ENCODE measurements around the gene DNAJC19.

The DNAJC19 gene

GRCh38 chr3:180961087-180961486 lies 28.4 kb downstream of the DNAJC19 start:
- no peak for DNase-seq (ENCODE audit: low spot score)

DNA sequence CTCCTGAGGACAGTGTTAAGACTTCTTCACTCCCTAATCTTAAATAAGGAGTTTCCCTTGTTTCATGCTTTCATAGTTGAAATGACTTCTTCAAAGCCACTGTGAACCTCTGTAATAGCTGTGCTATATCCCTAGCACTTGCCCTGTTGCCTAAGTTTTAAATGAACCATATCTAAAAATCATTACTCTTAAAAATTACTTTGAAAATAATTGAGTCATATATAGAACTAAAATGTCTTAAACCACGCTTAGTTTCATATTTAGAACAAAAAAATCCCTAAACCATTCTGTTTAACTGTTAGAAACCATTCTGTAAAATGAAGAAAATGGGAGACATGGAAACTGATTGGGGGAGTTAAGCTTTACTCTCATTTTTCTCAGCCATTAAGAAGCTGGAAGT lies 29.8 kb downstream of the DNAJC19 start:
- DNase-seq (ENCODE audit: low spot score): no peak

DNA sequence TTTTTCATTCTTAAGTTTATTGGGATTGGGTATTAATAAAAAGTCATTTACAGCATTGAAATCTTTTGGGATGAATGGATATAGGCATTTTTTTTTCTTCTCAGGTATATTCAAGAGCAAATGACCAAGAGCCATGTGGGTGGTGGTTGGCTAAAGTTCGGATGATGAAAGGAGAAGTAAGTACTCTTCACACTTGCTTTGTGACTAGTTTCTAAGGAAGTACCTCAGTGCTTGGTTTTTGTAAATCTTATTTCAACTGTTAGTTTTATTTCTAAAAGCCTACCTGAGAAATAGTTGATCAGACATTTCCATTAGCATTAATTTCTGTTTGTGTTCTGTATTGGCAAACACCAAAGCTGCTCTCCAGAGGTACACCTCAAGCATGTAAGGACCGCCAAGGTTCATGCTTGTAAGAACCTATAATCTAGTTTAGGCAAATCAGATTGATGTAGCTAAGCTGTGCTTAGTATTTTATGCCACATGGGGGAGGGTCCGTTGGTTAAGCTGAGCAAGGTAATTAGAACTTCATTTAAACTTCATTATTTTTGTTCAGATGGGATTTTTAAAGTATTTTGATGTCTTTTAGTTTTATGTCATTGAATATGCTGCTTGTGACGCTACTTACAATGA lies 41.7 kb downstream of the DNAJC19 start:
- no peak for DNase-seq (ENCODE audit: low spot score)

DNA sequence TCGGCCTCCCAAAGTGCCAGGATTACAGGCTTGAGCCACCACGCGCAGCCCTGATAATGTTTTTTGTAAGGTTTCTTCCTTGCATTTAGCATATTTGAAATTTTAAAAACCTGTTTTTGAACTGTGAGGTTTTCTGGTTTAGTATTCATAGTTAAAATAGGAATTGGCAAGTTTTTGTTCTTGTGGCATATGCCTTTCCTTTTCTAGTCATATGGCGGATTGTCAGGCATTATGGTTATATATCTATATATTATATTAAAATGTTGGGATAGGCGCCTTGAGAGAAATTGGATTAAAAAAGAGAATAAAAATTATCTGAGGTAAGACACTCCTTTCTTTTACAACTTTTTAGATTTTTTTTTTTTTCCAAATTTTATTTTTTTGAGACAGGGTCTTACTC lies 48.7 kb downstream of the DNAJC19 start:
- no peak for DNase-seq (ENCODE audit: low spot score)

DNA sequence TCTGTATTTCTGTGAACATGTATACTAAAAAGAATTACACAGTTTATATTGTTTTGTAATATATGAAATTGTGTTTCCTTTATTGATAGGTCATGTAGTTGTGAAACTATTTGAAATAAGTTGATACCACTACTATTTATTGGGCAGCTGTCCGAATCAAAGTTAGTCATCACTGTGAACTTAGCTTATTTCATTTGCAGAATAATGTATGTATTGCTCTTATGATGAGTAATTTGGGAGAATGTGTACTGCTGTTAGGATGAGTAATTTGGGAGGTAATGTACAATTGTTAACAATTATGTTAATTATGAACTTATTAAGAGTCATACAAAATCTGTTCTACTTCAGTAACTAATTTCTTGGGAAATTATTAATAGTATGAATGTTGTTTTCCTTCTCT lies 54.9 kb downstream of the DNAJC19 start:
- DNase-seq (ENCODE audit: low spot score): no peak
